ENCODE data around the gene ZNF418.
A peak's percentile ranks its signal among the peaks of the same experiment; 100 is the strongest.
"Not testable (repeated sequence)": the region's sequence is repeated elsewhere in the genome, so short reads cannot be mapped to it uniquely, and the experiment has no call there.

The ZNF418 gene

DNA sequence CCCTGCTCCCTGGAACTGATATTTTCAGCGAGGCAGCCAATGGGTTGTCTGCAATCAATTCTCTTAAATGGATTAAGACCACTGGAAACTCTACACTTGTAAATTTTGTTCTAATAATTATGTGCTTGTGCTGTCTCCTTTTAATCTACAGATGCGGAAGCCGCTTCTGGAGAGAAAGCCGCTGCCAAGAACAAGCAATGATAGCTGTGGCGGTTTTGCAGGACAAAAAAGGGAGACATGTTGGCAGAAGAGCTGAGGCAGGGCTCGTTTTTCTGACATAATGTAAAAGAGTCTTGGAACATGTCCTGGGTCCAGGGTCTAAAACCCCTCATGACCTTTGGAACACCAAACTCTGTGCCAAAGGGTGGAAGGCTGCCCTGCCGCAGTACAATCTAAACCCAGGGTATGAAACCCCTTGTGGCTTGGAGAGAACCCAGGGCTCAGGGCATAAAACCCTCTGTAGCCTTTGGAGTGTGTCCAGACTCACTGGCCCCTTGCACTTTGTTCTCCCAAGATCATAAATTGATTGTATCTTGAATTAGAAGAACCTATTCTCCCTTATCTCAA lies 31.5 kb downstream of the ZNF418 start:
- peaks cover 3% of the 10 kb centered on the region; the same call in 1 of the 2 replicates for H3K36me3 ChIP-seq (ENCODE audit: low read depth)
- no peaks in the 10 kb centered on the region for H3K9me3 ChIP-seq (ENCODE audit: severe bottlenecking)
- ATAC-seq (ENCODE audit: low read depth) = no peak
- TF ChIP-seq, protein P1, sequence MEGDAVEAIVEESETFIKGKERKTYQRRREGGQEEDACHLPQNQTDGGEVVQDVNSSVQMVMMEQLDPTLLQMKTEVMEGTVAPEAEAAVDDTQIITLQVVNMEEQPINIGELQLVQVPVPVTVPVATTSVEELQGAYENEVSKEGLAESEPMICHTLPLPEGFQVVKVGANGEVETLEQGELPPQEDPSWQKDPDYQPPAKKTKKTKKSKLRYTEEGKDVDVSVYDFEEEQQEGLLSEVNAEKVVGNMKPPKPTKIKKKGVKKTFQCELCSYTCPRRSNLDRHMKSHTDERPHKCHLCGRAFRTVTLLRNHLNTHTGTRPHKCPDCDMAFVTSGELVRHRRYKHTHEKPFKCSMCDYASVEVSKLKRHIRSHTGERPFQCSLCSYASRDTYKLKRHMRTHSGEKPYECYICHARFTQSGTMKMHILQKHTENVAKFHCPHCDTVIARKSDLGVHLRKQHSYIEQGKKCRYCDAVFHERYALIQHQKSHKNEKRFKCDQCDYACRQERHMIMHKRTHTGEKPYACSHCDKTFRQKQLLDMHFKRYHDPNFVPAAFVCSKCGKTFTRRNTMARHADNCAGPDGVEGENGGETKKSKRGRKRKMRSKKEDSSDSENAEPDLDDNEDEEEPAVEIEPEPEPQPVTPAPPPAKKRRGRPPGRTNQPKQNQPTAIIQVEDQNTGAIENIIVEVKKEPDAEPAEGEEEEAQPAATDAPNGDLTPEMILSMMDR (IDR thresholded peaks at IDR 0.05; ENCODE audit: poor library complexity, severe bottlenecking) = peak; percentile 32
- no peaks in the 10 kb centered on the region for H3K27me3 ChIP-seq (ENCODE audit: insufficient read depth, poor library complexity, severe bottlenecking)
- H3K4me1 ChIP-seq (ENCODE audit: insufficient read depth, poor library complexity, severe bottlenecking) = no peaks in the 10 kb centered on the region
- no peak overlapping the region for H3K4me3 ChIP-seq (ENCODE audit: severe bottlenecking)
- DNase-seq (ENCODE audit: low spot score) = no peak
- no peak overlapping the region for H3K27ac ChIP-seq (ENCODE audit: poor library complexity, severe bottlenecking)

DNA sequence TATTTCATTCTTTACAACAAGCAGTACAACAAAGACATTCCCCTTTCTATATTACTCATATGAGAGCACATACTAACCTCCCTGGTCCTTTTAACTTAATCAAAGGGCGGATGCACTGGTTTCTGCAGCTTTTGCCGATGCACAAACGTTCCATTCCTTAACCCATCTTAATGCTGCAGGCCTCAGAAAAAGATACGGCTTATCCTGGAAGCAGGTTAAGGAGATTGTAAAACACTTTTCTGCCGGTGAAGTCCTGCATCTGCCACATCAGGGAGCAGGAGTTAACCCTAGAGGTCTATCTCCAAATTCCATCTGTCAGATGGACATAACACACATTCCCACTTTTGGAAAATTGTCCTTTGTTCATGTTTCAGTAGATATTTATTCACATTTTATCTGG lies 34.9 kb downstream of the ZNF418 start:
- no peaks in the 10 kb centered on the region for H3K4me1 ChIP-seq (ENCODE audit: insufficient read depth, poor library complexity, severe bottlenecking)
- H3K36me3 ChIP-seq (ENCODE audit: low read depth) = no peaks in the 10 kb centered on the region
- H3K4me3 ChIP-seq (ENCODE audit: severe bottlenecking) = no peak overlapping the region
- TF ChIP-seq, protein P1 (IDR thresholded peaks at IDR 0.05; ENCODE audit: poor library complexity, severe bottlenecking) = no peak
- H3K9me3 ChIP-seq (ENCODE audit: severe bottlenecking) = no peaks in the 10 kb centered on the region
- ATAC-seq (ENCODE audit: low read depth) (no peak), DNase-seq (ENCODE audit: low spot score) (no peak)
- no peaks in the 10 kb centered on the region for H3K27me3 ChIP-seq (ENCODE audit: insufficient read depth, poor library complexity, severe bottlenecking)
- H3K27ac ChIP-seq (ENCODE audit: poor library complexity, severe bottlenecking) = no peak overlapping the region

DNA sequence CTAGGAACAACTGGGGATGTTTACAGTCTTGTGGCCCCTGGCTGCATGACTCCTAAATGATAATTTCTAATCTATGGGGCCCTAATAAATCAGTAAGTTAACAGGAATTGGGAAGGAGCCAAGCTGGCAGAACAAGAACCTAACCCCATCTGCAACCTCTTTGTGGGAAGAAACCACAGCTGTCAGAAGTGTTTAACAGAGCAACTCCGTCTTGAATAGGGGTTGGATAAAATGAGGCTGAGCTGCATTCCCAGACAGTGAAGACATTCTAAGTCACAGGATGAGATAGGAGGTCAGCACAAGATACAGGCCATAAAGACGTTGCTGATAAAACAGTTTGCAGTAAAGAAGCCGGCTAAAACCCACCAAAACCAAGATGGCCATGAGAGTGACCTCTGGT lies 44.5 kb downstream of the ZNF418 start:
- H3K4me1 ChIP-seq (ENCODE audit: insufficient read depth, poor library complexity, severe bottlenecking); H3K4me3 ChIP-seq (ENCODE audit: severe bottlenecking); ATAC-seq (ENCODE audit: low read depth); H3K27me3 ChIP-seq (ENCODE audit: insufficient read depth, poor library complexity, severe bottlenecking); H3K9me3 ChIP-seq (ENCODE audit: severe bottlenecking); H3K27ac ChIP-seq (ENCODE audit: poor library complexity, severe bottlenecking); DNase-seq (ENCODE audit: low spot score): not testable (repeated sequence)
- peaks cover 11% of the 10 kb centered on the region; the same call in 1 of the 2 replicates for H3K36me3 ChIP-seq (ENCODE audit: low read depth)

DNA sequence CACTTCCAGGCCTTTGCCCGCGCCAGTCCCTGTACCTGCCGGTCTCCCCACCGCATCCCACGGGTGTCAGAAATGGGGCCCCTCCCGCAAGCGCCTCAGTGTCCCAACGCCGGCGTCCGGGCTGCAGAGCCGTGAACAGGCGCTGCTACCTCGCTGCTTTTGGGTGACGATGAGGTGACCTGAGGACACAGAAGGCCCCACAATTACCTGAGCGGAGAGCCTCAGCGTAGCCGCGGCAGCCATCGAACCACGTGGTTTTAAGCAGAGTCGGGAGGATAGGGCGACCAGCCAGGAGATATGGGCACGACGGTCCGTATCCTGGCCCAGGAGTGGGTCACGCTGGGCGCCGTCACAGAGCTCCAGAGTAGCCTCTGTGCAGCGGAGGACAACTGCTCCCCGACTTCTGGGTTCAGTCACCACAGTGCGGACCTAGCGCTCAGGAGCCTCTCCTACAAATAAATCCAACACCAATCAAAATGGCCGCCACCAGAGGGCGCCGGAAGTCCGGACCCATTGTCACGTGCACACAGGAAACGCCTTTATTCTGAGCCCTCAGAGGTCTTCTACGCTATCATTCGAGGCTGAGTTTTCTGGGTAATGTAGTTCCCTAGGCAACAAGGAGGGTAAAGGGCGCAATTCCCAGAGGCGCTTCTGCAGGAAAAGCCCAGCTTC lies 46.5 kb downstream of the ZNF418 start, which contains the start of gene ZNF814:
ZNF814 (minus strand) TSS at position 478 of the 672 bp plus-strand sequence; CDS start at position 243, 235 bp downstream.
- H3K4me1 ChIP-seq (ENCODE audit: insufficient read depth, poor library complexity, severe bottlenecking) = peaks cover 7% of the 10 kb centered on the region
- ATAC-seq (ENCODE audit: low read depth) = peak; percentile 91

DNA sequence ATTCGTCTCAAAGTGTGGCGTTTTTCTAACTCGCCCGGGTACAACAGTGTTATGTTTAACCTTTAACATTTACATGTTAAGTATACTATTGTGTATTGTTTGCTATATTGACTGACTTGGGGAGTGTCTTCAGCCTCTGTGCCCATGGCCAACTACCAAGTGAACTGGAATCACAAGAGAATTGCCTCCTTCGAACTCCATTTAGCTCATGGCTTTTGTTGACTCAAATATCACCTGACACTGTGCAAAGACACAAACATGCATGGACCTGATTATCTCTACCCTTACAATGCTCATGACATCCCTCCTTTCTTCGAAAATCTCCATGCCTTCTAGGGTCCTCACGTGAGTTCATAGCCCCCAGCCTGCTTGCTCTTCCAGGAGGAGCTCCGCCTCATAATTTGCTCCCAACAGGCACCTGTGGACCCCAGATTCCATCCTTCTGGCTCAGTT lies 47.1 kb downstream of the ZNF418 start:
- Histone ChIP-seq H3K27me3 (ENCODE audit: insufficient read depth, poor library complexity, severe bottlenecking) (no peaks in the 10 kb centered on the region), H3K9me3 (ENCODE audit: severe bottlenecking) (peaks cover 3% of the 10 kb centered on the region), H3K27ac (ENCODE audit: poor library complexity, severe bottlenecking) (peak overlapping the region; percentile 10), H3K36me3 (ENCODE audit: low read depth) (peaks cover 23% of the 10 kb centered on the region; the same call in 1 of the 2 replicates), H3K4me3 (ENCODE audit: severe bottlenecking) (peak overlapping the region; percentile 48), H3K4me1 (ENCODE audit: insufficient read depth, poor library complexity, severe bottlenecking) (peaks cover 7% of the 10 kb centered on the region)
- DNase-seq (ENCODE audit: low spot score) (no peak), ATAC-seq (ENCODE audit: low read depth) (peak; percentile 11; the same call in 1 of the 3 replicates)
- TF ChIP-seq, protein P1 (IDR thresholded peaks at IDR 0.05; ENCODE audit: poor library complexity, severe bottlenecking) = no peak

More for the DNA sequence above, 46.5 kb downstream of the ZNF418 start, which contains the start of gene ZNF814:
- peak within 1 kb of the TSS; percentile 48 for H3K4me3 ChIP-seq (ENCODE audit: severe bottlenecking)
- DNase-seq (ENCODE audit: low spot score) = peak; percentile 66
- peaks cover 3% of the 10 kb centered on the region for H3K9me3 ChIP-seq (ENCODE audit: severe bottlenecking)
- peaks cover 23% of the 10 kb centered on the region; the same call in 1 of the 2 replicates for H3K36me3 ChIP-seq (ENCODE audit: low read depth)
- no peaks in the 10 kb centered on the region for H3K27me3 ChIP-seq (ENCODE audit: insufficient read depth, poor library complexity, severe bottlenecking)
- H3K27ac ChIP-seq (ENCODE audit: poor library complexity, severe bottlenecking) = peak within 1 kb of the TSS; percentile 10
- TF ChIP-seq, protein P1 (IDR thresholded peaks at IDR 0.05; ENCODE audit: poor library complexity, severe bottlenecking) = peak; percentile 29

Data from RWPE2 (cell line).